ENCODE measurements around the gene ZFYVE16.

DNA sequence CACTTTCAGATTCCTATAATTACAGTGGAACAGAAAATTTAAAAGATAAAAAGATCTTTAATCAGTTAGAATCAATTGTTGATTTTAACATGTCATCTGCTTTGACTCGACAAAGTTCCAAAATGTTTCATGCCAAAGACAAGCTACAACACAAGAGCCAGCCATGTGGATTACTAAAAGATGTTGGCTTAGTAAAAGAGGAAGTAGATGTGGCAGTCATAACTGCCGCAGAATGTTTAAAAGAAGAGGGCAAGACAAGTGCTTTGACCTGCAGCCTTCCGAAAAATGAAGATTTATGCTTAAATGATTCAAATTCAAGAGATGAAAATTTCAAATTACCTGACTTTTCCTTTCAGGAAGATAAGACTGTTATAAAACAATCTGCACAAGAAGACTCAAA lies 29.5 kb downstream of the ZFYVE16 start:
- TF ChIP-seq POLR2AphosphoS5 (IDR thresholded peaks at IDR 0.05): no peak
- TF ChIP-seq POLR2A (IDR thresholded peaks at IDR 0.05): no peak

Data from suprapubic skin (tissue), 4 donors.